ENCODE results near the gene PLXNA4. TPM values are rescaled to one million over a fixed set of nuclear protein-coding genes. Genes with fewer than 3 reads are reported as not detected.

The PLXNA4 gene
- polyA plus RNA-seq, 1 donor (not counting 4 experiments of a cell fraction or from before 2014, with no cell fraction given) = 0.01 TPM

DNA sequence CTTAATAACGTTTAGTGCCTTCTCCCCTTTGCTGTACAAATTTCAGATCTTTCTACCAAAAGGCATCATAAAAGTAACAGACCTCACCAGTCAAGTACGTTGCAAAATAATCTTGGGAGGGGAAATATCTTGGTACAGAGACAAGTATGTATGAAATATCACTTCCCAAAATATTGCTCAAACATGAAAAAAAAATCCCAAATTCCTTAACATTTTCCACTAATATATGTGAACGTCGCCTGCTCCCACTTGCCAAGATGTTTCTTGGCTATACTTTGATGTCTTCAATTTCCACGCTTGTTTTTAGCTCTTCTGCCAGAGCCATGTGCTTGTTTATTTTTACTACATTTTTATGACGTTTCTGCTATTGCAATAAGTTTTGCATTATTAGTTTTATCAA is 223.5 kb downstream of the PLXNA4 start:
- Histone ChIP-seq H3K27me3 (ENCODE audit: control insufficient read depth, extremely low read depth, insufficient read depth, low read length) (peaks cover 33% of the 10 kb centered on the region), H3K27ac (ENCODE audit: control insufficient read depth, insufficient read depth, low read length) (no peak overlapping the region), H3K36me3 (ENCODE audit: control insufficient read depth in 2 of 2, extremely low read depth in 1 of 2, insufficient read depth in 2 of 2, low read length in 2 of 2) (no peaks in the 10 kb centered on the region), H2AFZ (ENCODE audit: control insufficient read depth, low read length) (no peak overlapping the region), H3K4me3 (ENCODE audit: control insufficient read depth in 2 of 3, extremely low read depth in 1 of 3, insufficient read depth in 2 of 3, low read depth in 1 of 3, low read length in 3 of 3) (no peak overlapping the region), H3K9me1 (ENCODE audit: control insufficient read depth, extremely low read depth, insufficient read depth, low read length) (no peaks in the 10 kb centered on the region), H3K79me2 (ENCODE audit: control insufficient read depth, insufficient read depth, low read length) (no peaks in the 10 kb centered on the region), H4K20me1 (ENCODE audit: control insufficient read depth, extremely low read depth, insufficient read depth, low read length) (no peaks in the 10 kb centered on the region), H3K9me3 (ENCODE audit: control insufficient read depth, low read depth, low read length) (no peaks in the 10 kb centered on the region), H3K9ac (ENCODE audit: control insufficient read depth, extremely low read depth, insufficient read depth, low read length) (no peak overlapping the region), H3K4me2 (ENCODE audit: control insufficient read depth, extremely low read depth, insufficient read depth, low read depth, low read length) (no peak overlapping the region), H3K4me1 (ENCODE audit: control insufficient read depth, extremely low read depth, insufficient read depth, low read length) (no peaks in the 10 kb centered on the region)
- dilution Hi-C loops (cut with MboI; ENCODE audit: extremely low pct_ligation_motif_present, low sequenced_read_pairs) = no loop called here
- no peak for FAIRE-seq
- no peak for TF ChIP-seq EZH2 (IDR thresholded peaks at IDR 0.05; ENCODE audit: low read length)
- TF ChIP-seq, protein P1, sequence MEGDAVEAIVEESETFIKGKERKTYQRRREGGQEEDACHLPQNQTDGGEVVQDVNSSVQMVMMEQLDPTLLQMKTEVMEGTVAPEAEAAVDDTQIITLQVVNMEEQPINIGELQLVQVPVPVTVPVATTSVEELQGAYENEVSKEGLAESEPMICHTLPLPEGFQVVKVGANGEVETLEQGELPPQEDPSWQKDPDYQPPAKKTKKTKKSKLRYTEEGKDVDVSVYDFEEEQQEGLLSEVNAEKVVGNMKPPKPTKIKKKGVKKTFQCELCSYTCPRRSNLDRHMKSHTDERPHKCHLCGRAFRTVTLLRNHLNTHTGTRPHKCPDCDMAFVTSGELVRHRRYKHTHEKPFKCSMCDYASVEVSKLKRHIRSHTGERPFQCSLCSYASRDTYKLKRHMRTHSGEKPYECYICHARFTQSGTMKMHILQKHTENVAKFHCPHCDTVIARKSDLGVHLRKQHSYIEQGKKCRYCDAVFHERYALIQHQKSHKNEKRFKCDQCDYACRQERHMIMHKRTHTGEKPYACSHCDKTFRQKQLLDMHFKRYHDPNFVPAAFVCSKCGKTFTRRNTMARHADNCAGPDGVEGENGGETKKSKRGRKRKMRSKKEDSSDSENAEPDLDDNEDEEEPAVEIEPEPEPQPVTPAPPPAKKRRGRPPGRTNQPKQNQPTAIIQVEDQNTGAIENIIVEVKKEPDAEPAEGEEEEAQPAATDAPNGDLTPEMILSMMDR (optimal IDR thresholded peaks at IDR 0.05 in 1 of 3, IDR thresholded peaks at IDR 0.05 in 1 of 3, conservative IDR thresholded peaks at IDR 0.05 in 1 of 3; ENCODE audit: extremely low read depth in 1 of 3, insufficient read depth in 2 of 3, low read length in 3 of 3) = no peak
- DNase-seq (ENCODE audit: low read depth, low spot score) = no peak

DNA sequence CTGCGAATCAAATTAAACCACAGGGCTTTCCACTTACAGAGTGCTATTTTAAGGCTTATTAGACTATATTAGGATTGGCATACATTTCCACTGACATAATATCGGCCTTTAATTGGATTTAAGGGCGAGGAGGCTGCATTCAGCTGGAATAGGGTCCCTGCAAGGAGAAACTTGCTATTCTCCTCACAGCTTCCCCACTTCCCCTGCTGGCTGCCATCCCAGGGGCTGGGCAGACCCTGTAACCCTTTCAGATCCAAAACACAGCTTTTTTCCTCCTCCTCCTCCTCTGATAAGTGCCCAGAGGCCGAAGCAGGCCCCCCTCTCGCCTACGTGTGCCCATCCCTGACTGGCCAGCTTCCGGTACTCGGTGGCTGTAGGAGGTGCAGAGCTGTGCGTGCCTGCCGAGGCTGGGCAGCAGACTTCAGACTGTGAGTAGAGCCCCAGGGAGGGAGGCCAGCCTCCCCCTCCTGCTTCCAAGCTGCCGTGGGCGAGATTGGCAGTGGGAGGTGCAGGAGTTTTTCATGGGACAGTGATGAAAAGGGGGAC is 224.2 kb downstream of the PLXNA4 start:
- no peak overlapping the region for H3K27ac ChIP-seq (ENCODE audit: control insufficient read depth, insufficient read depth, low read length)
- dilution Hi-C loops (cut with MboI; ENCODE audit: extremely low pct_ligation_motif_present, low sequenced_read_pairs) = no loop called here
- H2AFZ ChIP-seq (ENCODE audit: control insufficient read depth, low read length) = no peak overlapping the region
- no peak overlapping the region for H3K4me2 ChIP-seq (ENCODE audit: control insufficient read depth, extremely low read depth, insufficient read depth, low read depth, low read length)
- H3K27me3 ChIP-seq (ENCODE audit: control insufficient read depth, extremely low read depth, insufficient read depth, low read length) = peaks cover 38% of the 10 kb centered on the region
- no peak for FAIRE-seq
- H4K20me1 ChIP-seq (ENCODE audit: control insufficient read depth, extremely low read depth, insufficient read depth, low read length) = no peaks in the 10 kb centered on the region
- no peaks in the 10 kb centered on the region for H3K79me2 ChIP-seq (ENCODE audit: control insufficient read depth, insufficient read depth, low read length)
- no peak overlapping the region for H3K4me3 ChIP-seq (ENCODE audit: control insufficient read depth in 2 of 3, extremely low read depth in 1 of 3, insufficient read depth in 2 of 3, low read depth in 1 of 3, low read length in 3 of 3)
- no peaks in the 10 kb centered on the region for H3K9me3 ChIP-seq (ENCODE audit: control insufficient read depth, low read depth, low read length)
- H3K9me1 ChIP-seq (ENCODE audit: control insufficient read depth, extremely low read depth, insufficient read depth, low read length) = no peaks in the 10 kb centered on the region
- no peaks in the 10 kb centered on the region for H3K36me3 ChIP-seq (ENCODE audit: control insufficient read depth in 2 of 2, extremely low read depth in 1 of 2, insufficient read depth in 2 of 2, low read length in 2 of 2)
- no peaks in the 10 kb centered on the region for H3K4me1 ChIP-seq (ENCODE audit: control insufficient read depth, extremely low read depth, insufficient read depth, low read length)
- TF ChIP-seq, protein P1 (optimal IDR thresholded peaks at IDR 0.05 in 1 of 3, IDR thresholded peaks at IDR 0.05 in 1 of 3, conservative IDR thresholded peaks at IDR 0.05 in 1 of 3; ENCODE audit: extremely low read depth in 1 of 3, insufficient read depth in 2 of 3, low read length in 3 of 3) = no peak
- TF ChIP-seq EZH2 (IDR thresholded peaks at IDR 0.05; ENCODE audit: low read length) = no peak
- DNase-seq (ENCODE audit: low read depth, low spot score) = no peak
- no peak overlapping the region for H3K9ac ChIP-seq (ENCODE audit: control insufficient read depth, extremely low read depth, insufficient read depth, low read length)

All from keratinocyte (primary cell).